GM21447 (cell line): Measurements from ENCODE around the gene PDE6G.

ENCODE experiments used
- ATAC-seq: cut with Tn5 transposase; IDR thresholded peaks from one replicate; pipeline ENCODE4 v1.9.1; 2021; ENCODE audit not compliant: unreplicated experiment

The PDE6G gene

DNA sequence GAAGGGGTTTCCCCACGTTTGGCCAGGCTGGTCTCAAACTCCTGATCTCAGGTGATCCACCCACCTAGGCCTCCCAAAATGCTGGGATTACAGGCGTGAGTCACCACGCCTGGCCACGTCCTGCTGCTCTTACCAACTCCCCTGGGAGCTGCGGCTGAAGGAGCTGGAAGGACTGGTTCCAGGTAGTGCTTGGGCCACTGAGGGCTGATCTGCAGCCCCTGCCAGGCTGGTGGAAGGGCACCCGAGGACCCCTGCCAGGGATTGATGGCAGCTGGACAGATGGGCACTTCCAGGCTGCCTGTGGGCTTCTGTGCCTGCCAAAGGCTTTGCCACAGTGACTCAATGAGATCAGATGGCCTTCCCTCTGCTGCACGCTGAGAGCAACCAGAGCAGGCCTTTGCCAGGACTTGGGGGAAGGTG lies 7.7 kb upstream of the PDE6G start:
- ATAC-seq: no peak

DNA sequence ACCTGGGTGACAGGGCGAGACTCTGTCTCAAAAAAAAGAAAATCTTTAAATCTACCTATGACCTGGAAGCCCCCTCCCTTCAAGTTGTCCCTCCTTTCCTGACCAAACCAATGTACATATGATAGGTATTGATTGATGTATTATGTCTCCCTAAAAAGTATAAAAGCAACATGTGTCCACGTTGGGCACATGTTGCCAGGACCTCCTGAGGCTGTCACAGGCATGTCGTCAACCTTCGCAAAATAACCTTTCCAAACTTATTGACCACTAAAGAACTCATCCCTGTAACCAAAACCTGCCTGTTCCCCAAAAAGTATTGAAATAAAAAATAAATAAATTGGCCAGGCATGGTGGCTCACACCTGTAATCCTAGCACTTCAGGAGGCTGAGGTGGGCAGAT lies 5.7 kb upstream of the PDE6G start:
- ATAC-seq: no peak

DNA sequence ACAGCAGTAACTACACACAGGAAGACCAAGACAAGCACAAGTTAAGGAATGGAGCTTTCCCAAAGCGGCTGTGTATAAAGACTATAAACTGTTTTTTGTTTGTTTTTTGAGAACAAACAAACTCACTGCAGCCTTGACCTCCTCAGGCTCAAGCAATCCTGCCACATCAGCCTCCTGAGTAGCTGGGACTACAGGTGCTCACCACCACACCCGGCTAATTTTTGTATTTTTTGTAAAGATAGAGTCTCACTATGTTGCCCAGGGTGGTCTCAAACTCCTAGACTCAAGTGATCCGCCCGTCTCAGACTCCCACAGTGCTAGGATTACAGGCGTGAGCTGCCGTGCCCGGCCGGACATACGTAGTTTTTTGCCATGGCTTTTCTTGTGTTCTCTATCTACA lies 4.1 kb upstream of the PDE6G start:
- ATAC-seq: no peak

DNA sequence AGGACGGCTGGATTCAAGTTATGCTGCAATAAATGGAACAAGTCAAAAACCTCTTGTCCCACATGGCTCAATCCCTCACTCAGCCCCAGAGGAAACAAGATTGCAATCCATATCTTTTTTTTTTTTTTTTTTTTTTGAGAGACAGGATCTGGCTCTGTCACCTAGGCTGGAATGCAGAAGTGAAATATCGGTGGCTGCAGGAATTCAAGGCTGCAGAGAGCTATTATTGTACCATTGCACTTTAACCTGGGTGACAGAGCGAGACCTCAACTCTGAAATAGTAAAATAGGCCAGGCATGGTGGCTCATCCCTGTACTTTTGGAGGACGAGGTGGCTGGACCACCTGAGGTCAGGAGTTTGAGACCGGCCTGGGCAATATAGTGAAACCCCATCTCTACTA lies 2.7 kb upstream of the PDE6G start:
- no peak for ATAC-seq

DNA sequence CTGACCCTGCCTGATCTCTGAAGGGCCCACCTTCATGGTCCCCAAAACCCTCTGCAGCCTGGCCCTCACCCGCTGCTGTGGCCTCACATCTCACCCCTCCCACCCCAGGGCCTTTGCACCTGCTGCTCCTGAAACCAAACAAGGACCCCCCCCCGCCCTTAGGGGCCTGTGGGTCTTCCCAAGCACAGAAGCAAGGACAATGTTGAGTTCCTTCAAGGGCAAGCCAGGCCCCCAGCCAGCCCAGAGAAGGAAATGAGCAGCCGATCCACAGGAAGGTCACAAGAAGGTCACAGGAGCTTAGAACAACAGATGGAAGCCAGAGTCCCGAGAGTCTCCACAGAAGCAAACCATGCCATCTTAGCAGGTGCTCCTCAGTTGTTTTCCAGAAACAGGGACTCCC lies 493 bp upstream of the PDE6G start:
- no peak for ATAC-seq

DNA sequence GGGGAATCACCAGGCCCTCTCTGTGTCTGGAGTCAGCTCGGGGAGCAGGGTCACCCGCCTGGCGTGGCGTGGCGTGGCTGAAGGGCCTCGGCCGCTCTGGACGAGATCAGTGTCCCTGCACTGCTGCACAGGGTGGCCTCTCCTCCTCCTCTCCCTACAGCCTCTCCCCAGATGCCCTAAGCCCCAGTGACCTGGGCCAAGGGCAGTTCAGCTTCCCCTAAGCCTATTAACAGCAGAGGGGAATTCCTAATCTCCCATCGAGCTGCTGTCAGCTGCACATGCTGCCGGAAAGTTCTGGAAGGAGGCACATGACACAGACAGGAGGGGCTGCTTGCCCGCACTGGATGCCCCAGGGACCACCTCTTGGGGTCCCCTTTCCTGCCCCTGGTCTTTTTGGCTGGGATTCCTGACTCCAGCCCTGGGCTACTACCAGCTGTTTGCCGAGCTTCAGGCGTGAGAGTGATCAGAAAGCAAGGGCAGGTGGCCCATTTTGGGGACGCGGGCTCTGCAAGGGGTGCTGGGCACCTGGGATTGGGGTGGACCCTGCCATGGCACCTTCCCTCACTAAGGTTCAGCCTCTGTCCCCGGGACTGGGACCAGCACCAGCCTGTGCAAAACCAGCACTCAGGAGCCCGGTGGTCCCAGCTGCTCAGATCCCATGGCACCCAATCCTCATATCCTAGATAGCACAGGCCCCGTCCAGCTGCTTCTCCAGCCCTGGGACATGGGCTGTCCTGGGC lies 794 bp downstream of the PDE6G start:
- no peak for ATAC-seq

DNA sequence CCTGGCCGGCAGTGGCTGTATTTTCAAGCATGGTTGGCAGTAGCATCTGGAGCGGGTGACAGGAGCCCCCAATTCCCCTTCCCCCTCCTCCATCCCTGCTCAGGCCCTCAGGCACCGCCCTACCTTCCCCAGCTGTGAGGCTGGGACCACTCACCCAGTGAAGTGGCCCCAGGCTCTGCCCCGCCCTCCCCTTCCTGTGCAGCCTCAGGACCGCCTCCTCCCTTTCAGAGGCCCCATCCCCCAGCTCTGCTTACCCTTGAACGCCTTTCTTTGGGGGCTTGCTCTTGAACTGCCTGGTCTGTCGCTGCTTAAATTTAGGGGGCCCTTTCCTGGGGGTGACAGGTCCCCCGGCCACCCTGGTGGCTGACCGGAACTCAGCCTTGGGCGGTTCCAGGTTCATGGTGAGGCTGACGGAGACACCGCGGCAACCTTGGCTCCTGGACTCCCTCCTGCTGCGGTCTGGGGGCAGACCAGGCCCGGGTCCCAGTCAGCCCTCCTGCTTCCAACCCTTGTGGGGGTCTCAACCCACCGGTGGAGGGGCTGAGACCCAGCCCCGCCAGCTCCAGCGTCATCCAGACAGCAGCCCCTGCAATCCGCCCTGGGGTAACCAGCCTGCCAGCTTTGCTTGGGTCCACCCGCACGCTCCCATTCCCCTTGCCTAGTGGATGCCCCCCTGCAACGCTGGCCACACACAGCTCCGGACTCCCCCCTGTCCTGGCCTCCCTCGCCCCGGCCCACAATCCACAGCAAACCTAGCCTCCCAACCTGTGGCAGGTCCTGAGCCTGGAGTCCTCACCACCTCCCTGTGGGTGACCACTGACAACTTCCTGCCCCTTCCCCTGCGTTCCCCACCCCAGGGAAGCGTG lies 3.2 kb downstream of the PDE6G start:
- ATAC-seq: no peak

DNA sequence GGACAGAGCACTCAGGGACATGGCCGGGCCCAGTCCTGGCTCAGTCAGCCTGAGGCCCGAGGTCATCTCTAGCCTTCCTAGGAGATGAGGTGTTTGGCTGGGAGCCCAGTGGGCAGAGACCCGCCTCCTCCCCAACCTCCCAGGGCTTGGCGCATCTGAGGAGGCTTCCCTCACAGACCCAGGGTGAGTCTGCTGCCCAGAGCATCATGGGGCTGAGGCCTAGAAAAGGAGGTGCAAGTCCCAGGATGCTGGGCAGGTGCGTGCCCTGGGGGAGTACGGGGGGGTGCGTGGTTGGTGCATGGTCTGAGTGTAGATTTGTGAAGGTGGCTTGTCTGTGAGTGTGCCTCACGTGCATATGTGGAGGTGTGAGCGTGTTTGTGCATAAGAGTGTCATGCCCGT lies 4.7 kb downstream of the PDE6G start:
- no peak for ATAC-seq

DNA sequence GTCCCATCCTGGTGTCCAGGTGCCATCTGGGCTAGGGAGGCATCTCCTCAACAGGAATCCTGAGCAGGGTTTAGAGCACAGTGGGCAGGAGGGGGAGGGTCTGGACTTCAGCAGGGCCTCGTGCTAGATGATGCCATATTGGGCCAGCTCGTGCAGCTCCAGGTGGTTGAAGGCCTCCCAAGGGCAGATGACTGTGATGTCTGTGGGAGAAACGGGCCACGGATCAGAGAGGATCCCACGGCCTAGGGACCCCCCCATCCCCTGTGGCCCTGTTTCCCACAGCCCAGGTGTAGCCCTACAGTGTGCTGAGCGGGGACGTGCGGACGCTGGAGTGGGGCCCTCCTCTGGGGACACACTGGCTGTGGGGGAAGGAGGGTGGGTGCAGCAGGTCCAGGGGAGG lies 5.4 kb downstream of the PDE6G start:
- no peak for ATAC-seq

DNA sequence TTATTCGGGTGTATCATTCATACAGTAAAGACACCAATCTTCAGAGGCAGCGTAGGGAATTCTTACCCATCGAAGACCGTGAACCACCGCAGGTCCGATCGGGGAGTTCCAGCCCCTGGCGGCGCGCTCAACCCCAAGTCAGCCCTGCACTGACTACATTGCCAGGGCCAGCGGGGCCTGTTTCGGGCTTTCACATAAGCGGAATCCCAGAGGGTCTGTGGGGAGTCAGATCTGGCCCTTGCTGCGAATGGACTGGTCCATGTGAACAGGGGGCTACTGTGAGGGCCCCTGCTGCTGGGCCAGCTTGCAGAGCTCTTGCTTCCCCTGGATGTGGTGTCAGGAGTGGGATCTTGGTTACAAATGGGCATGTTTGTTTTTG lies 7.6 kb downstream of the PDE6G start:
- ATAC-seq: no peak

DNA sequence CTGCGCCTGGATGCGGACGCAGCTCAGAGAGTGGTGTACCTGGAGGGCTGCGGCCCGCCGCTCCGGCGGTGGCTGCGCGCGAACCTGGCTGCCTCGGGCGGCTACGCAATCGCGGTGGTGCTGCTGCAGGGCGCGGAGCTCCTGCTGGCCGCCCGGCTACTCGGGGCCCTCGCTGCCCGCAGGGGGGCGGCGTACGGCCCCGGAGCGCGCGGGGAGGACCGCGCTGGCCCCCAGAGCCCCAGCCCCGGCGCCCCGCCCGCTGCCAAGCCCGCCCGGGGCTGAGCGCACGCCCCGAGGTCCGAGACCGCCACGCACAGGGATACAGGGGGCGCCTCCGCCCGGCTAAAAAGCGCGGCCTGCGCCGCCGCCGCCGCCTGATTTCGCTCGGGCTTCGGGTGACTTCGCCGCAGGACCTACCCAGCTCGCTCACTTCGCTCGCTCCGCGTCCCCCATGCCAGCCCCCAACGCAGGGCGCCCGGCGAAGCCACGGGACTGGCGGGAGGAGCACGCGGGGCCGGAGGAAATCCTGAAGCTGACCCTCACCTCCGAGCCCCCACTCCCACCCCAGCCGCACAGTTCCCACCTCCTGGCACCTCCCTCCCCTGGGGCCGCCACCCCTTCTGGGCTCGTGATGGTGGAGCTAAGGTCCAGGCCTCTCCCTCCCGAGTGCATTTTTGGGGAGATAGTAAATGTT lies 8.2 kb downstream of the PDE6G start:
- ATAC-seq: no peak

DNA sequence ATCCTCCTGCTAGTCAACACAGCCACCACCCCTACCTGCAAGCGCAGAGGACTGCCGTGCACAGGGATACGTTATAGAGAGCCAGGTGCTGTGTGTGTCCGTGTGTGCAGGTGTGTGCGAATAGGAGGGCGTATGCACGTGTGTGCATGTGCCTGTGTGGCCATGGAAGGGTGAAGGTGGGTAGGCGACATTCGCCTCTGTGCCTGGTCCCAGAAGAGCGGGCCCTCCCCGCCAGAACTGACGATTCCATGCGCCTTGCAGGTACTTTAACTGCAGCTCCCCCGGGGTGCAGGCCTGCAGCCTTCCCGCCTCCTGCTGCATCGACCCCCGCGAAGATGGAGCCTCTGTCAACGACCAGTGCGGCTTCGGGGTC lies 8.7 kb downstream of the PDE6G start:
- no peak for ATAC-seq

DNA sequence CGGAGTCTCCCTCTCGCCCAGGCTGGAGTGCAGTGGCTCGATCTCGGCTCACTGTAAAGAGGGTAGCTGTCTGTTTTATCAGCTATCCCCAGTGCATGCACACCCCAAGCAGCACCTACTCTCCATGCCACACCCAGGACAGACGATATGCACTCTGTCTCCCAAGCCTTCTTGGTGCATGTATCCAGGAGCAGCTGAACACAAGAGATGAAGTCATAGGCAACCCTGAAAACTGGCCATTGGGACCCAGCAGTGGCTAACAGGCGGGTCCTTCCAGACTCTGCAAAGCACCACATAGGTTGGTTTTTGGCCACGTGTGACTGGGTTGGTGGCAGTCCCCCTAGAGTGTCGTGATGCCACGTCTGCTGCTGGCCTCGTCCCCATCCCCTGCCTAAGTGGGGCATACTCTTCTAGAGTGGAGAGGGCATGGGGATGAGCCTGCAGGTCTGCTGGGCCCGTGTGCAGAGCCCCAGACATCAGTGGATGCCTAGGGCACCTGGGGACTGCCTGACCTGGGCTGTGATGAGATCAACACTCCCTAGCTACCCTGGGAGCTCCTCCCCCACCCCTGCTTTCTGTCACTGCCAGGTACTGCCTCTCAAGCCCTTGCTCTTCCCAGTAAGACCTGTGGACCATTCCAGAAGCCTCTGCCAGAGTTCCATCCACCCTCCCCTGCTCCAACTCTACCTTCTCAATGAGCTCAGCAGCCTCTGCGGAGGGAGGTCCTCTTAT lies 9.3 kb downstream of the PDE6G start:
- no peak for ATAC-seq

DNA sequence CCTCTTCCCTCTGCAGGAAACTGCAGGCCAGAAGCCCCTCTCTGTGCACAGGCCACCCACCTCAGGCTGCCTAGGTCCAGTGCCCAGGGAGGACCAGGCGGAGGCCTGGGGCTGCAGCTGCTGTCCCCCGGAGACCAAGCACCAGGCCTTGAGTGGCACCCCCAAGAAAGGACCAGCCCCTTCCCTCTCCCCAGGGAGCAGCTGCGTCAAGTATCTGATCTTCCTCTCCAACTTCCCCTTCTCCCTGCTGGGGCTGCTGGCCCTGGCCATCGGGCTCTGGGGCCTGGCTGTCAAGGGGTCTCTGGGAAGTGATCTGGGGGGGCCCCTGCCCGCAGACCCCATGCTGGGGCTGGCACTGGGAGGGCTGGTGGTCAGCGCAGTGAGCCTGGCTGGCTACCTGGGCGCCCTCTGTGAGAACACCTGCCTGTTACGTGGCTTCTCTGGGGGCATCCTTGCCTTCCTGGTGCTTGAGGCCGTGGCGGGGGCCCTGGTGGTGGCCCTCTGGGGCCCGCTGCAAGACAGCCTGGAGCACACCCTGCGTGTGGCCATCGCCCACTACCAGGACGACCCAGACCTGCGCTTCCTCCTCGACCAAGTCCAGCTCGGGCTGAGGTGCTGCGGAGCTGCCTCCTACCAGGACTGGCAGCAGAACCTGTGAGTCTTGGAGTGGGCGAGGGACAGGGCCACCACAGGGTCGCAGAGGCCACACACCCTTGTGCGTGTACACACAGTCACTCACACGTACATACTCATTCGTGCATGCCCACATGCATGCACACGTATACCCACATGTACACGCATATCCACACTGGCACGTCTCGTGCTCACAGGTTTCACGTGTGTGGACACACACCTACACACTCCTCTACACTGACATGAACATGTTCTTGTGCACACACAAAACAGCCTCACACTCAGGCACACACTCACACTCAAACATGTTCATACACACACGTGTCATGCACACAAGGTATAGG lies 11.1 kb downstream of the PDE6G start:
- no peak for ATAC-seq

DNA sequence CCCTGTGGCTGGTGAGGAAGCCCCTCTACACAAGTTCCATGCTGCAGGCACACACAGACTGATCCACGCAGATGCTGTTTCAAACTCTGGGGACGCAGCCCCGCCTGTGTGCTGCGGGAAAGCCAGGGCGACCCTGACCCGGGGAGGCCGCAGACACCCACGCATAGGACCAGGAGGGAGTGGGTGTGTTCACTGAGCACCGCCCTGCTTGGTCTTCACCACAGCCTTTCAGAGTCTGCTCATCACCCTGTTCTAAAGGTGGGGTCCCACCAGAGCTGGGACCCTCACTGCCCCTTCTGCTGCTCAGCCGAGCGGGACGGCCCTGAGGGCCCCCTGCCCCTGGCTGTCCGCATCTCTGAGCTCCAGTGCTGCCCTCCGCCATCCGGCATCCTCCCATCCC lies 11.8 kb downstream of the PDE6G start:
- no peak for ATAC-seq

DNA sequence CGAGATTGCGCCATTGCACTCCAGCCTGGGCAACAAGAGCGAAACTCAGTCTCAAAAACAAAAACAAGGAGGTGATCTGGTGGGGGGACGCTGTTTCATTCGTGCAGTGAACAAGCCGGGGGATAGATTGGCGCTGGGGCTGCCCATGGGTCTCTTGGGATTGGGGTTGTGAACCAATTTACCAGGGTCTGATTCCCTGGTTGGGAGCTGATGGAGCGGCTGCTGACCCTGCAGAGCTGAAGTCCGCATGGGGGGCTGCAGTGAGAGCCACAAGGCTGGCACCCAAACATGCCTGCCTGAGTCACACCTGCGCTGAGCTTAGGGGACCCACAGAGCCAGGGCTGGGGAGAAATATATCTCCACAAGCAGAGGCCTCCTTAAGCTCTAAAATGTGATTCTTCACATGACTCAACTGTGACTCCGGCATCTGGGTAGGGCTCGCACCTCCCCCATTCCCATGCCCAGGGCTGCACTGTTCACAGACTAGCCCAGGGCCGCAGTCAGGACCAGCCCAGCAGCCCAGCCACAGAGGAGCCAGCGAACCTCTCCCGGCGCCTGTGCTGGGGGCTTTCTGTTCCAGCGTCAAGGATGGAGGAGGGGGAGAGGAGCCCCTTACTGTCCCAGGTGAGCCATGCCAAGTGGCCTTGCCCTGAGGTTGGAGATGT lies 14.4 kb downstream of the PDE6G start:
- no peak for ATAC-seq

DNA sequence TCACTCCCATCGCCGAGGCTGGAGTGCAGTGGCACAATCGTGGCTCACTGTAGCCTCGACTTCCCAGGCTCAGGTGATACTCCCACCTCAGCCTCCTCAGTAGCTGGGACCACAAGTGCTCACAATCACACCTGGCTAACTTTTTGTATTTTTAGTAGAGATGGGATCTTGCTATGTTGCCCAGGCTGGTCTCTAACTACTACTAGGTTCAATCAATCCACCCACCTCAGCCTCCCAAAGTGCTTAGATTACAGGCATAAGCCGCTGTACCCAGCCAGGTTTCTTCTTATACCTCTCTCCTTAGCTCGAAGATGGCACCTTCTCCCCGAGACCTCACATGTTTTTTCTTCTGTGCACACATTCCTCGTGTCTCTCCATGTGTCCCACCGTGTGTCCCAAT lies 16.3 kb downstream of the PDE6G start:
- no peak for ATAC-seq

DNA sequence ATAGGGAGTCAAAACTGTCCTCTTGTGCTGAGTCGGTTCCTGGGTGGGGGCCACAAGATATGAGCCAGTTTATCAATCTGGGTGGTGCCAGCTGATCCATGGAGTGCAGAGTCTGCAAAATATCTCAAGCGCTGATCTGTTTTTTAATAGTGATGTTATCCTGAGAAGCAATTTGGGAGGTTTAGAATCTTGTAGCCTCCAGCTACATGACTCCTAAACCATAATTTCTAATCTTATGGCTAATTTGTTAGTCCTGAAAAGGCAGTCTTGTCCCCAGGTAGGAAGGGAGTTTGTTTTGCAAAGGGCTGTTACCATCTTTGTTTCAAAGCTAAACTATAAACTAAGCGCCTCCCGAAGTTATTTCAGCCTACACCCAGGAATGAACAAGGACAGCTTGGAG lies 17.7 kb downstream of the PDE6G start:
- no peak for ATAC-seq

DNA sequence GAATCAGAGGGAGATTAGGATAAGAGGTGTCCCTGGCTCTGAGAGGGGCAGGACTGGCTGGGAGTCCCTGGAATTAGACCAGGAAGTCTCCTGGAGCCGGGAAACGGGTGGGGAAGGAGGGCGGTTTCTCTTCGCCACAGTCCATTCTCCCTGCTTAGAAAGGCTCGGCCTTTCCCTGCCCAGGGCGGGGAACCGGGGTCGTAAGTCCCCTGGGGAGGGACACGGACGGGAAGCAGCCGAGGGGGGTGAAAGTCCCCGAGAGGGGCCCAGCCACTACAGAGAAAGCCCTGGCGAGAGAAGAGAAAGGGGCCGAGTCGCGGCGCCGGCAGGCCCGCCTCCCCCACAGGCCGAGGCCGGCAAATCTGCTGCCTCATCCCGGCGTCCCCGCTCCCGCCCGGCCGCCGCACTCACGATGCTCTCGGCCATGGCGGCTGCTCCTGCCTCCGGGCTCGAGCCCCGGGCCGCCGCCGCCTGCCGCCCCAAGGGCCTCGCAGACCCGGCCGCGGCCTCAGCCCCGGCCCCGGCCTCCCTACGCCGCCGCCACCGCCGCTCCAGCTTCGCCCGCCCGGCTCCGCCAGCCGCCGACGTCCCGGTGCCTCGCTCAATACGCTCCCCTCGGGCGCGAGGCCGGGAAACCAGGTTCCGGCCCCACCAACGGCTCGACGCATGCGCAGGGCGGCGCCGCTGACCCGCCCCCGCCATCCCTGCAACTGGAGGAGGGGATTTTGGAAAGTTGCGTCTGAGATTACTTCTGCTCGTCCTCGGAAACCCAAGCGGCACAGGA lies 19.6 kb downstream of the PDE6G start, which contains the start of the genes NPLOC4 and TSPAN10:
Gene NPLOC4, minus strand, starts transcription at position 608 of the 784 bp plus-strand sequence. Its CDS starts 182 bp downstream, at position 426.
Gene TSPAN10, plus strand, starts transcription at position 692 of the 784 bp plus-strand sequence. CDS start 5,217 bp downstream, outside the sequence.
- ATAC-seq: no peak
